Memory B cell (primary cell): Measurements from ENCODE around the gene EFCAB9.
"Not testable (repeated sequence)": the region's sequence is repeated elsewhere in the genome, so short reads cannot be mapped to it uniquely, and the experiment has no call there.

ENCODE experiments used
- ATAC-seq: fragments of 150-1000 bp; cut with Tn5 transposase; 2 replicates; pipeline ENCODE4 v1.10.0; 2021; ENCODE audit warnings: low read depth, mild to moderate bottlenecking, moderate library complexity
- DNase-seq, 2 donors: peaks; one replicate each; pipeline ENCODE4 v3.0.0; 2022; ENCODE audit warnings: low spot score in 2 of 2
- H3K27ac Mint-ChIP-seq: one replicate; pipeline ENCODE4 v1.8.0; 2022; ENCODE audit warnings: mild to moderate bottlenecking, moderate library complexity, mixed read lengths
- H3K27me3 Mint-ChIP-seq: one replicate; pipeline ENCODE4 v1.8.0; 2022; ENCODE audit warnings: mixed read lengths
- H3K36me3 Mint-ChIP-seq: one replicate; pipeline ENCODE4 v1.8.0; 2022; ENCODE audit warnings: mild to moderate bottlenecking, mixed read lengths
- H3K4me1 Mint-ChIP-seq: one replicate; pipeline ENCODE4 v1.8.0; 2022; ENCODE audit warnings: mixed read lengths
- H3K4me3 Mint-ChIP-seq: one replicate; pipeline ENCODE4 v1.8.0; 2022; ENCODE audit warnings: mild to moderate bottlenecking, moderate library complexity, mixed read lengths
- H3K9me3 Mint-ChIP-seq: one replicate; pipeline ENCODE4 v1.8.0; 2022; ENCODE audit warnings: mixed read lengths

Gene EFCAB9

GRCh38 chr5:172188033-172188892, 5.7 kb upstream of the EFCAB9 start, which contains the start of gene STK10:
Gene STK10 (minus strand): TSS chr5:172188224. CDS start chr5:172188042, 182 bp downstream.
- H3K9me3 Mint-ChIP-seq: no peaks in the 10 kb centered on the region
- H3K4me3 Mint-ChIP-seq: peak within 1 kb of the TSS; percentile 99
- peaks cover 23% of the 10 kb centered on the region for H3K4me1 Mint-ChIP-seq
- H3K27ac Mint-ChIP-seq: peak within 1 kb of the TSS; percentile 98
- peak; percentile 77 for ATAC-seq
- H3K36me3 Mint-ChIP-seq: peaks cover 2% of the 10 kb centered on the region
- H3K27me3 Mint-ChIP-seq: no peaks in the 10 kb centered on the region
- peak; percentile 88 for DNase-seq

DNA sequence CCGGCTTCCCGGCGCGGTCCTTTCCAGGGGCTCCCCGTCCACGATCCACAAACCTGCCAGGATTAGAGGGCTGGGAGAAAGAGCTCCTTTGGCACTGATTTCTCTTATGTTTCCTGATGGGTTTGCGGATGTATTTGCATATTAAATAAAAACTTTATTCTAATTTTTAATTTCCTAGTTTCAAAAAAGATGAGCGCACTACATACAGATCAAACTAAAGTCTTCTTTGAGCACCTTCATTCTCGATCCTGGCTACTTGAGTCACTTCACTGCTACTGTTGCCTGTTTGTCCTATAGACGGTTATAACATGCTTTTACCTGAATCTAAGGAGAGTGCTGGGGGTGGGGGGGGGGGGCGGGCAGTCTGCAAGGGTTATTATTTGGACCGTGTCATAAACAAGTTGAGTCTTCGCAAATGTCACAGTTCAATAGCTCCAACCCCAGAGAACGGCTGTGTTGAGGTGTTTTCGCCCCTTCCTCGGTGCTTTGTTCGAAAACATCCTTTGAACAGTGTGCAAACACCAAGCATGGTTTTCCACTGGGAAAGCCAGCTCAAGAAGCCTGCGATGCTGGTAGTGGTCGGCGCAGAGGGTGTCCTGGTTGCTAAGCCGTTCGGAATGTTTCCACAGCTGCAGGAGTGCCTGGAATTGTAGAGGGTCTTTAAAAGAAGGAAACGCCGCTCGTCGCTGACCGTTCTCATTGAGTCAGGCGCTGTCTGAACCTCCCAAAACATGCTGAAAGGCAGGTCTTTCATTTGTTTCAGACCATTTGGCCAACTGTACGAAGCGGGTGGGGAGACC, 4.9 kb upstream of the EFCAB9 start:
- ATAC-seq (no peak), DNase-seq (no peak)
- H3K27me3 Mint-ChIP-seq: no peaks in the 10 kb centered on the region
- no peaks in the 10 kb centered on the region for H3K9me3 Mint-ChIP-seq
- peaks cover 2% of the 10 kb centered on the region for H3K36me3 Mint-ChIP-seq
- H3K4me1 Mint-ChIP-seq: peaks cover 23% of the 10 kb centered on the region
- no peak overlapping the region for H3K27ac Mint-ChIP-seq
- H3K4me3 Mint-ChIP-seq: peak overlapping the region; percentile 99

GRCh38 chr5:172189693-172190296, 4.2 kb upstream of the EFCAB9 start:
- no peak overlapping the region for H3K4me3 Mint-ChIP-seq
- ATAC-seq (no peak), DNase-seq (no peak)
- H3K27me3 Mint-ChIP-seq: no peaks in the 10 kb centered on the region
- no peak overlapping the region for H3K27ac Mint-ChIP-seq
- H3K36me3 Mint-ChIP-seq: peaks cover under 1% of the 10 kb centered on the region
- no peaks in the 10 kb centered on the region for H3K9me3 Mint-ChIP-seq
- H3K4me1 Mint-ChIP-seq: peaks cover 18% of the 10 kb centered on the region

- Mint-ChIP-seq H3K4me1 (peaks cover 6% of the 10 kb centered on the region), H3K9me3 (no peaks in the 10 kb centered on the region), H3K4me3 (no peak overlapping the region), H3K27ac (no peak overlapping the region), H3K27me3 (no peaks in the 10 kb centered on the region), H3K36me3 (no peaks in the 10 kb centered on the region)
- DNase-seq (no peak), ATAC-seq (no peak)
Observed at GRCh38 chr5:172194985-172195774, 1.2 kb downstream of the EFCAB9 start.

GRCh38 chr5:172197775-172198174, 3.8 kb downstream of the EFCAB9 start:
- not testable (repeated sequence) for DNase-seq, H3K27me3 Mint-ChIP-seq, ATAC-seq, H3K27ac Mint-ChIP-seq, H3K9me3 Mint-ChIP-seq, H3K4me3 Mint-ChIP-seq, H3K36me3 Mint-ChIP-seq
- peaks cover 12% of the 10 kb centered on the region for H3K4me1 Mint-ChIP-seq

GRCh38 chr5:172199446-172199845, 5.5 kb downstream of the EFCAB9 start:
- Mint-ChIP-seq H3K27me3 (no peaks in the 10 kb centered on the region), H3K4me3 (peak overlapping the region; percentile 14), H3K27ac (no peak overlapping the region), H3K36me3 (no peaks in the 10 kb centered on the region), H3K4me1 (peaks cover 12% of the 10 kb centered on the region), H3K9me3 (no peaks in the 10 kb centered on the region)
- no peak for ATAC-seq
- no peak for DNase-seq

DNA sequence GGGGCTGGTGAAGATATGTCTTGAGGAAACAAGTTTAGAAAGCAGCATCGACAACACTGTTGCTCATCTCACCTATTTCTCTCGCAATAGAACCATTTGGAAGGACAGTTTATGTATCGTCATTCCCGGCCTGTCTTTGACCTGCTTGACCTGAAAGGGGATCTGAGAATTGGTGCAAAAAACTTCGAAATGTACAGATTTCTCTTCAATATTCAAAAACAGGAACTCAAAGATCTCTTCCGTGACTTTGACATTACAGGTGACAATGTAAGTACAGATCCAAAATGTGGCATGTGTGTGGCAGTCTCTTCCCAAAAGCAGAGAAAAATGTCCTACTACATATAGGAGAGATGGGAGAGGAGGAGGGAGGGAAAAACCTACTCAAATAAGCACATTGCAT, 6.5 kb downstream of the EFCAB9 start:
- ATAC-seq (peak; percentile 57), DNase-seq (no peak)
- Mint-ChIP-seq H3K4me3 (peak overlapping the region; percentile 73), H3K36me3 (no peaks in the 10 kb centered on the region), H3K4me1 (peaks cover 12% of the 10 kb centered on the region), H3K27me3 (no peaks in the 10 kb centered on the region), H3K9me3 (no peaks in the 10 kb centered on the region), H3K27ac (peak overlapping the region; percentile 78)

GRCh38 chr5:172205984-172206383, 12.0 kb downstream of the EFCAB9 start:
- H3K36me3 Mint-ChIP-seq, H3K27ac Mint-ChIP-seq, DNase-seq, H3K4me1 Mint-ChIP-seq, H3K4me3 Mint-ChIP-seq, ATAC-seq, H3K27me3 Mint-ChIP-seq, H3K9me3 Mint-ChIP-seq: not testable (repeated sequence)

- Mint-ChIP-seq H3K36me3 (peaks cover 16% of the 10 kb centered on the region), H3K4me3 (no peak overlapping the region), H3K27ac (no peak overlapping the region), H3K4me1 (peaks cover 2% of the 10 kb centered on the region), H3K27me3 (no peaks in the 10 kb centered on the region), H3K9me3 (no peaks in the 10 kb centered on the region)
- ATAC-seq: no peak
- no peak for DNase-seq
Observed at GRCh38 chr5:172207511-172207910, 13.5 kb downstream of the EFCAB9 start.

DNA sequence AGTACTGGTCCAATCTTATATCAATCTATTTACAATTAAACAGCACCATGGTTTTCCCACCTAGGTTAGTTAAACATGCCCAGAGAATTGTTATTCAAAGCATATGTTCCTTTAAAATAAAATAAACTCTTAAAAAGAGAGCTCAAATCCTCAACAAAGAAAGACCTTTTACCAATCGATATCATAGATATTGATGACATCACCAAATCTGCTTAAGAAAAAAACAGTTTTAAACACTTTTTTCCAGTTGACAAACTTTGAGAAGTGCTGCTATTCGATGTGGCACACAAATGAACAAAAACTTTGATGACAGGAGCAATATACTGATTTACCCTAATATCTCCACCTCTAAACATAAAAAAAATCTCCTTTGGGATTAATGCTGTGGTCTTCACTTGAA, 15.7 kb downstream of the EFCAB9 start:
- Mint-ChIP-seq H3K36me3 (peaks cover 19% of the 10 kb centered on the region), H3K9me3 (no peaks in the 10 kb centered on the region), H3K27me3 (no peaks in the 10 kb centered on the region), H3K4me1 (peaks cover 2% of the 10 kb centered on the region), H3K4me3 (no peak overlapping the region), H3K27ac (no peak overlapping the region)
- ATAC-seq (no peak), DNase-seq (no peak)

- H3K9me3 Mint-ChIP-seq: no peaks in the 10 kb centered on the region
- no peaks in the 10 kb centered on the region for H3K27me3 Mint-ChIP-seq
- ATAC-seq (no peak), DNase-seq (no peak)
- peaks cover 6% of the 10 kb centered on the region for H3K4me1 Mint-ChIP-seq
- no peak overlapping the region for H3K27ac Mint-ChIP-seq
- no peak overlapping the region for H3K4me3 Mint-ChIP-seq
- H3K36me3 Mint-ChIP-seq: peaks cover 27% of the 10 kb centered on the region
Observed at GRCh38 chr5:172211676-172212075, 17.7 kb downstream of the EFCAB9 start.

DNA sequence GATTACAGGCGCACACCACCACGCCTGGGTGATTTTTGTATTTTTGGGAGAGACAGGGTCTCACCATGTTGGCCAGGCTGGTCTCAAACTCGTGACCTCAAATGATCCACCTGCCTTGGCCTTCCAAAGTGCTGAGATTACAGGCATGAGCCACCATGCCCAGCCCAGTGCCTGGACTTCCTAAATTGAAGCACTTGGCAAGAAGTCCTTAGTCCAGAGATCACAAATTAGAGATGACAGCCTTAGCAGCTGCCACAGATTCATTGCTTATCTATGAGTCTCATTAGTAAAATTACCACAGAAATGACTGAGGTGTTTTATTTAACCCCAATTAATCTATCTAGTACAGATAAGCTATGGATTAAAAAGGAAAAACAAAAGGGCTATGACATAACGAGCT, 19.2 kb downstream of the EFCAB9 start:
- peaks cover 34% of the 10 kb centered on the region for H3K36me3 Mint-ChIP-seq
- H3K27ac Mint-ChIP-seq: no peak overlapping the region
- ATAC-seq (no peak), DNase-seq (no peak)
- H3K9me3 Mint-ChIP-seq: no peaks in the 10 kb centered on the region
- no peak overlapping the region for H3K4me3 Mint-ChIP-seq
- no peaks in the 10 kb centered on the region for H3K27me3 Mint-ChIP-seq
- peaks cover 4% of the 10 kb centered on the region for H3K4me1 Mint-ChIP-seq

- no peak overlapping the region for H3K27ac Mint-ChIP-seq
- H3K4me3 Mint-ChIP-seq: no peak overlapping the region
Observed at GRCh38 chr5:172216345-172216744, 22.4 kb downstream of the EFCAB9 start.

More at GRCh38 chr5:172216345-172216744, 22.4 kb downstream of the EFCAB9 start:
- Mint-ChIP-seq H3K27me3 (no peaks in the 10 kb centered on the region), H3K4me1 (peaks cover 4% of the 10 kb centered on the region), H3K9me3 (peaks cover 1% of the 10 kb centered on the region), H3K36me3 (peaks cover 51% of the 10 kb centered on the region)
- ATAC-seq (no peak), DNase-seq (no peak)
